GM18502 (cell line): ENCODE results near the gene EZH2.

Source experiments
- ATAC-seq: cut with Tn5 transposase; IDR thresholded peaks from one replicate; pipeline ENCODE4 v1.9.1; 2021; ENCODE audit warnings: mild to moderate bottlenecking; ENCODE audit not compliant: unreplicated experiment, poor library complexity

The EZH2 gene

DNA sequence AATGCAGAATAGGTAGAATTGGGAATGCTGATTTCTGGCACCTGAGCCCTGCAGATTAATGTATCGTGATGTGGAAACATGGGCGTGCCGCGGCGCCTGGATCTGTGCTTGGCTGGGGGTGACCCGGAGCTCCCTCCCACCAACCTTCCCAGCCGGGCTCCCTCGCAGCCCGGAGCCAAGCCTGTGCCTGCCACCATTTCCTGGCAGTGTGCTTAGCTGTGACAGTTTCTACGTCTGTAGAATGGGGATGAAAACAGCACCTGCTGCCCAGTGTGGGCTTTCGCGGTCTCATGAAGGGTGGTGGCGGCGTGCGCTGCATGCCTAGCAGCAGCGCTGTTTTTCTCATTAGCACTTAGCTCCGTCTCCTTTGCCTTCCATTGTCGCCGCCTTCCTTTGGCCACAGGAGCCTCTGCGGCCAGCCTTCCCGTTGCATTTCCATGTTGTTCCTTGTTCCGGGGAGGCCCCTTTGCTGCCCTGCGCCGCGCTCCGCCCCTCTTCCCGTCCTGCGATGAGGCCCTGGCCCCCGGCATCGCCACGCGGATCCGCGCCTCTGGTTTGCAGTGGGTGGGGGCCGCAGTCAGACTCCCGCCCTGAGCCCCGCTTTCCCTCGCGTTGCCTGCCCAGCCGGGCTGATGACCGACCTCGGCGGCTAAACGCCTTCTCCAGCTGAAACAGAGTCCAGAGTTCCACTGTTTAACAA lies 101.2 kb downstream of the EZH2 start:
- ATAC-seq: no peak

DNA sequence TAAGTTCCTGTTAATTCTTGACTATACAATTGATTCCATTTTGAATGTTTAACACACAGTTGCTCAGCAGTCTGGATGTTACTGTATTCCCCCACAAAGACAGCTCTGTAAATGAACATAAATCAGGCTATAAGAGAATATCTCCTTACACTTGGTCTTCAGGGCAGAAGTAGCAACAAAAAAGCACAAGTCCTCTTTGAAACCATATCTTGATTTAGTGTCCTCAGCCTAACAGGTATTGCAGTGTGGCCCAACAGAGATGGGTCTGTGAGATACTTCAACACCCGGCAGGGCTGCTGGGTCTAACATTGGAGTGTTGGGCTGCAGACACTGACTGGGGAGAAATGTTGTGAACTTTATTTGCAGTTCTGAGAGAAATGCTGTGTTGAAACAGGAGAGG lies 109.6 kb downstream of the EZH2 start:
- no peak for ATAC-seq

DNA sequence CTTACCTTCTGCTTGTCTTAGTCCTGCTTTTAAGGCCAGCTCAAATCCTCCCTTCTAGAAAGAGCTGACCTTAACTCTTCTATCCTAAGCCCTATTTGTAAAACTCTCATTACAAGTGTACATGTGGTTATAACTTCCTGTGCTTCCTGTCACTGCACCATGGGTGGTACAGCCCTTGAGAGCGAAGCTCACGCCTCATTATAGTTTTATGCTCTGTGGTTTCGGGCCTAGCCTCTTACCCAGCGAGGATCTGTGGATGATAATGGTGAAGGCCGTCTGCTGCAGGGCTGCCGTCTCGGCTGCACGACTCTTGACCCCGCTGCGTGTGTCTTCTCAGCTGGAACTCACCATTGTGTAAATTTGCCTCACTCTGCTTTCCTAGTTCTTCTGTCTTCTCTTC lies 110.8 kb downstream of the EZH2 start:
- peak; percentile 96 for ATAC-seq

DNA sequence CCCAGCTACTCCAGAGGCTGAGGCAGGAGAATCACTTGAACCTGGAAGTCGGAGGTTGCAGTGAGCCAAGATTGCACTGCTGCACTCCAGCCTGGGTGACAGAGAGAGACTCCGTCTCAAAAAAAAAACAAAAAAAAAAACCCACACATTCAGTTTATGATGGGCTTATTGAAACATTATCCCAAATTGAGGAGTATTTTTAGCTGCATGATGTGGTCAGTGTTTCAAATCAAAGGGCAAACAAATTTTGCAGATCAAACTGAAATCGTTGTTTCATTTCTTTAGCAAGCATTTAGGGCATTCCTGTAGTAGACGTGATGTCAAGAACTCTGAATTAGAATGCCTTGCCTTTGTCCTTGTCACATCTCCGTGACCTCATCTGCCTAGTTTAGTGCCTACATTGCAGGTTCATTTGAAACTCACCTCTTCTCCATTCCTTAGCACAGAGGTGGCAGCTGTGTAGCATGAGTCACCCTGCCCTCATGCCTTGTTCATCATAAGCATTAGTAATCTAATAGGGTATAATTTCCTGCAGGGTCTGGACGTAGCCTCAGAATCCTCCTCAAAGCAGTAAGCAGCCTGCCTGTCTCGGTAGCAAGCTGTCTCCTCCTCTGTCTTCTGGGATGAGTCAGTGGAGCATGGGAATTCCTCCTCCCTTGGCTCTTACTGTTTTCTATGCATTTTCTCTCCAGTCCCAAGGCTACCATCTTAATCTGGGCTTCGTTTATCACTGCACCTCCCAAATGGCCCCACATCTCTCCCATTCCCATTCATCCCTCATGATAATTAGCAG lies 111.6 kb downstream of the EZH2 start:
- ATAC-seq: no peak

DNA sequence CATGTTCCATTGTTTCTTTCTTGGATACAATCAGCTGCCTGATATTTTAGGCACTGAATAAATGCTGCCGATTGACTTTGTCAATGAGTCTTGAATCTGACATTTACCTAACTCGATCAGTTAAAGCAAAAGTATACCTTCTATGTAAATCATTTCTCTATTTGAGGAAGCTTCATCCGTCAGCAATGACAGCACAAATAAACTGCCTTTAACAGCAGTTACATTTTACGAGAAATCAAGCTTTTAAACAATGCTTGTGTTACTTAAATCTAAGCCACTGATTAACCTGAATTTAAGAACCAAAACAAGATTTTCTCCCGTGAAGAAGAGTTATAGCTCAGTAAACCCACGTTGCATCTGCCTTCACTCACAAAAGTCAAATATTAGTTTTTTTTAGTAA lies 114.1 kb downstream of the EZH2 start:
- no peak for ATAC-seq

DNA sequence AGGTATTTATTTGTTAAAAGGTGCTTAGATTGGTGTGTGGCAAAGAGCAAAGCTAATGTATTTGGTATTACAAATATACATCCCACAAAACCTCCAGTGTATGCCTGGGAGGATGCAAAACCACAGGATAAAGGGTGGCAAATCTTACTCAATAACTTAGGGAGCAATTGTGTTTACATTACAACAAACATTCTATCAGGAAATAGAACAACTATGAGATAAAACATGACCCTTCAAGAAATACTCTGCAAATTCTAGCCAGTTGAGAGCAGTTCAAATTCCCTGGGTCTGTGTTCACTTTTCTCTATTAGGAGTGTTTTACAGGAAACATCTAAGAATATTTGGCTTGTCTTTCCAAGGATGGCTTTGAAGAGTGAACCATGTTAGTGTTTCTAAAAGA lies 120.5 kb downstream of the EZH2 start:
- no peak for ATAC-seq

DNA sequence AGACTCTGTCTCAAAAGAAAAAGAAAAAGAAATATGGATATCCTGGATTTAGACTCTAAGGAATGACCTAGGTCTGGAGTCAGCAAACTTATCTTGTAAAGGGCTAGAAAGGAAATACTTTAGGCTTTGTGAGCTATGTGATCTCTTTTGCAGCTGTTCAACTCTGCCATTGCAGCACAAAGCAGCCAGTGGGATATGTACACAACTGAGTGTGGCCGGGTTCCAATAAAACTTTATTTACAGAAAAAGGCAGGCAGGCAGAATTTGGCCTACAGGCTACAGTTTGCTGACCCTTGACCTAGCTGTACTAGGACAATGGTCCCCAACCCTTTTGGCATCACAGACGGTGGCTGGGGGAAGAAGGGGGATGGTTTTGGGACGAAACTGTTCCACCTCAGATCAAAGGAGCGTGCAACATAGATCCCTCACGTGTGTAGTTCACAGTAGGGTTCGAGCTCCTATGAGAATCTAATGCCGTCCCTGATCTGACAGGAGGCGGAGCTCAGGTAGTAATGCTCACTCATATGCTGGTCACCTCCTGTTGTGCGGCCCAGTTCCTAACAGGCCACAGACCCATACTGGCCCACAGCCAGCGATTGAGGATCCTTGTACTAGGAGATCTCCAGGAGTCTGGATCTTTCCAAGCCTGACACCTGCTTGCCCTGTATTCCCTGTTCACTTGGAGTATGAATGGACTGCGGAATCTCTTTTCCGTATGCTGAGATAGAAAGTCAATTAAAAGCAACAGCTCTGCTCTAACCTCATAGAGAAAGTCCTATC lies 122.4 kb downstream of the EZH2 start:
- no peak for ATAC-seq
